HG03558 (cell line): Measurements from ENCODE around the gene WBP1L.
"Not testable (repeated sequence)": the region's sequence is repeated elsewhere in the genome, so short reads cannot be mapped to it uniquely, and the experiment has no call there.

ENCODE experiments used
- ATAC-seq: cut with Tn5 transposase; IDR thresholded peaks from one replicate; pipeline ENCODE4 v1.9.1; 2021; ENCODE audit warnings: moderate number of reproducible peaks; ENCODE audit not compliant: unreplicated experiment; ENCODE audit errors: extremely low read depth

Gene WBP1L

GRCh38 chr10:102753718-102754117 lies 10.0 kb downstream of the WBP1L start:
- ATAC-seq: no peak

- ATAC-seq: no peak
Measured at GRCh38 chr10:102757323-102757722, 13.6 kb downstream of the WBP1L start.

- no peak for ATAC-seq
Measured at GRCh38 chr10:102758240-102758932, 14.6 kb downstream of the WBP1L start.

- ATAC-seq: not testable (repeated sequence)
Measured at GRCh38 chr10:102758933-102759262, 15.2 kb downstream of the WBP1L start.

- no peak for ATAC-seq
Measured at GRCh38 chr10:102759497-102760210, 15.9 kb downstream of the WBP1L start.

GRCh38 chr10:102761981-102762380 lies 18.2 kb downstream of the WBP1L start:
- no peak for ATAC-seq

- ATAC-seq: no peak
Measured at GRCh38 chr10:102762401-102763015, 18.8 kb downstream of the WBP1L start.

GRCh38 chr10:102763037-102763607 lies 19.4 kb downstream of the WBP1L start:
- no peak for ATAC-seq

- no peak for ATAC-seq
Measured at GRCh38 chr10:102764470-102765161, 20.9 kb downstream of the WBP1L start.

GRCh38 chr10:102765336-102765735 lies 21.6 kb downstream of the WBP1L start:
- ATAC-seq: no peak

- no peak for ATAC-seq
Measured at GRCh38 chr10:102767428-102768160, 23.8 kb downstream of the WBP1L start.

GRCh38 chr10:102769375-102770107 lies 25.8 kb downstream of the WBP1L start:
- ATAC-seq: no peak

GRCh38 chr10:102770108-102770482 lies 26.3 kb downstream of the WBP1L start:
- no peak for ATAC-seq

- ATAC-seq: no peak
Measured at GRCh38 chr10:102770792-102771191, 27.0 kb downstream of the WBP1L start.

- ATAC-seq: no peak
Measured at GRCh38 chr10:102773320-102773719, 29.6 kb downstream of the WBP1L start.

- ATAC-seq: no peak
Measured at GRCh38 chr10:102773986-102774385, 30.2 kb downstream of the WBP1L start.

GRCh38 chr10:102775201-102775934 lies 31.6 kb downstream of the WBP1L start:
- no peak for ATAC-seq

GRCh38 chr10:102775935-102776669 lies 32.4 kb downstream of the WBP1L start:
- ATAC-seq: no peak
